Glutamatergic neuron (in vitro differentiated cells): ENCODE data around the gene APC2. TPM values are rescaled to one million over a fixed set of nuclear protein-coding genes. Genes with fewer than 3 reads are reported as not detected.

Experiments used
- DNase-seq: peaks from one replicate; pipeline ENCODE4 v3.0.0; 2022
- H3K27ac Mint-ChIP-seq: one replicate; pipeline ENCODE4 v1.8.0; 2020; ENCODE audit warnings: mild to moderate bottlenecking, mixed read lengths, inconsistent platforms; ENCODE audit not compliant: unreplicated experiment
- H3K27me3 Mint-ChIP-seq: one replicate; pipeline ENCODE4 v1.8.0; 2020; ENCODE audit warnings: mild to moderate bottlenecking, moderate library complexity, mixed read lengths, inconsistent platforms; ENCODE audit not compliant: unreplicated experiment
- H3K36me3 Mint-ChIP-seq: one replicate; pipeline ENCODE4 v1.8.0; 2020; ENCODE audit warnings: mild to moderate bottlenecking, mixed read lengths, inconsistent platforms; ENCODE audit not compliant: unreplicated experiment
- H3K4me1 Mint-ChIP-seq: one replicate; pipeline ENCODE4 v1.8.0; 2020; ENCODE audit warnings: mild to moderate bottlenecking, low read depth, mixed read lengths, inconsistent platforms; ENCODE audit not compliant: unreplicated experiment
- H3K4me3 Mint-ChIP-seq: one replicate; pipeline ENCODE4 v1.8.0; 2020; ENCODE audit warnings: mild to moderate bottlenecking, mixed read lengths, inconsistent platforms; ENCODE audit not compliant: unreplicated experiment
- H3K9me3 Mint-ChIP-seq: one replicate; pipeline ENCODE4 v1.8.0; 2020; ENCODE audit warnings: mild to moderate bottlenecking, moderate library complexity, mixed read lengths, inconsistent platforms; ENCODE audit not compliant: unreplicated experiment
- total RNA-seq: library from RNA; stranded (reverse); fragmentation: NEBNext Ultra II Directional; extraction: Animal tissue kit (Norgen Biotek cat#: 25700); gene quantifications from one replicate; pipeline ENCODE4 v1.2.1, GENCODE V29; 2021; ENCODE audit not compliant: unreplicated experiment
- TF ChIP-seq, protein P1 (sequence below): fragments of 200-600 bp; sonication (generic); IDR thresholded peaks from one replicate; pipeline ENCODE4 v1.5.0; 2021; ENCODE audit not compliant: partially characterized antibody, unreplicated experiment

APC2 gene
- total RNA-seq, 1 donor from 2014 or later = 371 TPM

DNA sequence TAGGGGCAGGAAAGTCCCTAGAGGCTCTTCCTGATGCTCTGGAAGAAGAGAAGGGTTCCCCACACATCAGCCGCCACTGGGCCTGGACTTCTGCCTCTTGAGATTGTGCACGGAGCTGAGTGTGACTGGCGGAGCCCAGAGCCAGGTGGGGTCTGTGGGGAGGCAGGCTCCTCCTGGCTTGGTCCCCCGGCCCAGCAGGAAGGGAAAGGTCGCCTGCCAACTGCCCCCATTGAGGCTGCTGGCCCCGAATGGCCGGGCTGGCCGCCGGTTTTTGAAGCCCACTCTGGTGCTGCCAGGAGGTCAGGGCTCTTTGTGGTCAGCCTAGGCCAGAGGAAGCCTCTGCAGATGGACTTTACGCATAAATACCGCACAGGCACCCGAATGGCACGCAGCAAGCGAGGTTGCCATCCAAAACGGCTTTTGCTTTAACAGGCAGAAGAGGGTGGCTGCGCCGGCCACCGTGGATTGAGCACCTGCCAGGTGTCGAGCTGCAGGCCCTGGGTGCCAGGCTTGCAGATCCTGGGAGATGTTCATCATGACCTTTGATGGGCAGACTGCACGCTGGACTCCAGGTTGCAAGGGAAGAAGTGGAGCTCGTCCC lies 37.5 kb upstream of the APC2 start:
- Mint-ChIP-seq H3K9me3 (peaks cover 14% of the 10 kb centered on the region), H3K4me3 (peak overlapping the region; percentile 96), H3K36me3 (no peaks in the 10 kb centered on the region), H3K27me3 (peaks cover 8% of the 10 kb centered on the region), H3K4me1 (peaks cover 44% of the 10 kb centered on the region), H3K27ac (peak overlapping the region; percentile 86)
- DNase-seq = no peak
- TF ChIP-seq, protein P1, sequence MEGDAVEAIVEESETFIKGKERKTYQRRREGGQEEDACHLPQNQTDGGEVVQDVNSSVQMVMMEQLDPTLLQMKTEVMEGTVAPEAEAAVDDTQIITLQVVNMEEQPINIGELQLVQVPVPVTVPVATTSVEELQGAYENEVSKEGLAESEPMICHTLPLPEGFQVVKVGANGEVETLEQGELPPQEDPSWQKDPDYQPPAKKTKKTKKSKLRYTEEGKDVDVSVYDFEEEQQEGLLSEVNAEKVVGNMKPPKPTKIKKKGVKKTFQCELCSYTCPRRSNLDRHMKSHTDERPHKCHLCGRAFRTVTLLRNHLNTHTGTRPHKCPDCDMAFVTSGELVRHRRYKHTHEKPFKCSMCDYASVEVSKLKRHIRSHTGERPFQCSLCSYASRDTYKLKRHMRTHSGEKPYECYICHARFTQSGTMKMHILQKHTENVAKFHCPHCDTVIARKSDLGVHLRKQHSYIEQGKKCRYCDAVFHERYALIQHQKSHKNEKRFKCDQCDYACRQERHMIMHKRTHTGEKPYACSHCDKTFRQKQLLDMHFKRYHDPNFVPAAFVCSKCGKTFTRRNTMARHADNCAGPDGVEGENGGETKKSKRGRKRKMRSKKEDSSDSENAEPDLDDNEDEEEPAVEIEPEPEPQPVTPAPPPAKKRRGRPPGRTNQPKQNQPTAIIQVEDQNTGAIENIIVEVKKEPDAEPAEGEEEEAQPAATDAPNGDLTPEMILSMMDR = no peak

DNA sequence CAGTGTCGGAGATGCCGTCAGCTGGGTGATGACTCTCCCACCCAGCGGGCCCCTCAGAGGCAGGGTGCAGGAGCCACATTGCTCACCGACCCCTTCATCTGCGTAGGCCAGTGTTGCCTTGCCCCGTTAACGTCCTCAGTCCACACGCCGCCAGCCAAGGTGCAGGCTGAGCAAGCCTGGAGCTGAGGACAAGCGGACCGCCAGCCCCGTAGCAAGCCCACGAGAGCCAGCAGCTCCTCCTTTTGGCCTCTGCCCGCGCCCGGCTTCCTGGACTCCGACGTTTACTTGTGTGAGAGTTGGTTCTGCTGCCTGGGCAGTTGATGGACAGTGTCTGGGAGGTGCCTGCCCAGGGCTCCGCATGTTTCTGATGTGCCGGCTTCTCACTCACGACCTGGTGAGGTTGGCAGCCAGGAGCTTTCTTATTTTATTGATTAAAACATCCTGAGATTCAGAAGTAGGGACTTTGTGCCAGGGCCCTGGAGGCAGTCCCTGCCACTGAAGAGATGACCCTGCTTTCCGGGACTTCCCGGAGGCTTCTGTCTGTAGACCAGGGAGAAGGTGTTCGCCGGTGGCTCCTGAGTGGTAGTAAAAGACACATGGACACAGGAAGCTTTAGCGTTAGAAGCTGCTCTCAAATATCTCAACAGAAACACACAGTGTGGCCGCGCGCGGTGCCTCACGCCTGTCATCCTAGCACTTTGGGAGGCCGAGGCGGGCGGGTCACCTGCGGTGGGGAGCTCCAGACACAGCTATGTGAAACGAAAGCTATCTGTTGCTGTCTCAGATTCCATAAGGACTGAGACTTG lies 36.7 kb upstream of the APC2 start:
- H3K27me3 Mint-ChIP-seq = peaks cover 8% of the 10 kb centered on the region
- no peak for DNase-seq
- no peaks in the 10 kb centered on the region for H3K36me3 Mint-ChIP-seq
- H3K9me3 Mint-ChIP-seq = peaks cover 14% of the 10 kb centered on the region
- H3K4me3 Mint-ChIP-seq = no peak overlapping the region
- H3K27ac Mint-ChIP-seq = no peak overlapping the region
- TF ChIP-seq, protein P1 = no peak
- H3K4me1 Mint-ChIP-seq = peaks cover 51% of the 10 kb centered on the region

DNA sequence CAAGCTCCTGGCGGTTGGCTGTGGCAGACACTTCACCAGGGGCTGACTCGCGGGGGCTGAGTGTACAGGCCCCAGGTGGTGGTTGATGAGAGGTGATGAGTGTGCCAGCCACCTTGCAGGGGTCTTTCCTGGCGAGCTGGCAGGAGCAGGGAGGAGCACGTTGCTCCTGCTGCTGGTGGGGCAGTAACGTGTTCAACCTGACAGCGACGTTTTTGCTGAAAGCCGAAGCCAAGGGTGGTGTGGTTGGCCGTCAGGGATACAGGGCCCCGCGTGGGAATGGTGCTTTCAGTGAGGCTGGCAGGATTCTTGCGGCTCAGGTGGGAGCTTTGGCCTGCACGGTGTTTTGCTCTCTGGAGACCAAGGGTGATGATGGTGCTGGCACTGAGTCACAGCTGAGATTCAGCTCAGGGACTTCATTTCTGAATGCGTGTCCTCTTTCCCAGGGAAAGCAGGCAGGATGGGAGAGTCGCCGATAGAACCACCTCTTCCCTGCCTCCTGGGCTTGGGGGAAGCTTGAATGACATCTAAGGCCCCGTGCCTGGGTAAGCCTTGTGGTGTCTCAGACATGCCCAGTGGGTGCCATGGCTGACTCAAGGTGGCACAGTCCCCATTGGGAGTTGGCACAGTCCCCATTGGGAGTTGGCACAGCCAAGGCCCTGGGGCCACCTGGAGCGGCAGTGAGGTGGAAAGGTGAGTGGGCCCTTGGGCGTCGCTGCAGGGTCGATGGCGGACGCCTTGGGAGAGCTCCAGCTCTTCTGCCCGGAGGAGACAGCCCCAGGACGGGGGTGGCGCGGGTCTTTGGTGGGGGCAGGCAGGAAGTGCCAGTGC lies 33.7 kb upstream of the APC2 start:
- peaks cover 4% of the 10 kb centered on the region for H3K27me3 Mint-ChIP-seq
- TF ChIP-seq, protein P1 = no peak
- H3K4me3 Mint-ChIP-seq = peak overlapping the region; percentile 46
- H3K9me3 Mint-ChIP-seq = peaks cover 13% of the 10 kb centered on the region
- H3K36me3 Mint-ChIP-seq = no peaks in the 10 kb centered on the region
- H3K27ac Mint-ChIP-seq = peak overlapping the region; percentile 48
- H3K4me1 Mint-ChIP-seq = peaks cover 29% of the 10 kb centered on the region
- no peak for DNase-seq

DNA sequence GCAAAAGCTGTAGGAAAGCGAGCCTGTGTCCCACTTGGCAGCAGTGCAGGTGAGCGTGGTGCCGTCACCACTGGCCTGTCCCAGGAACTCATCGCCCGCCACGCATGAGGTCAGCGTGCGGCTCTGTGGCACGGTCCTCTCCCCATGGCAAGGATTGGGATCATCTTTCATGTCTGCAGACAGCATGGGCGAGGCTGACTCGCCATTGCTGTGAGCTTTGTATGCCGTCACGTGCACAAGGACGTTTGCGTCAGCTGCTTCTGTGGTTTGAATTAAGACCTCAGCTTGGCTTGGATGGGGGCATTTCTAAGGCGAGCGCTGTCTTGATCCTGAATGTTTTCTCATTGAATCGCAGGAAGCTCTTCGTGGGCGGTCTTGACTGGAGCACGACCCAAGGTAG lies 32.8 kb upstream of the APC2 start:
- Mint-ChIP-seq H3K4me3 (peak overlapping the region; percentile 60), H3K9me3 (peaks cover 9% of the 10 kb centered on the region), H3K27ac (peak overlapping the region; percentile 72), H3K27me3 (peaks cover 4% of the 10 kb centered on the region), H3K36me3 (no peaks in the 10 kb centered on the region), H3K4me1 (peaks cover 21% of the 10 kb centered on the region)
- DNase-seq = no peak
- TF ChIP-seq, protein P1 = no peak
